Measurements from ENCODE around the gene SLC47A2.

SLC47A2 gene

DNA sequence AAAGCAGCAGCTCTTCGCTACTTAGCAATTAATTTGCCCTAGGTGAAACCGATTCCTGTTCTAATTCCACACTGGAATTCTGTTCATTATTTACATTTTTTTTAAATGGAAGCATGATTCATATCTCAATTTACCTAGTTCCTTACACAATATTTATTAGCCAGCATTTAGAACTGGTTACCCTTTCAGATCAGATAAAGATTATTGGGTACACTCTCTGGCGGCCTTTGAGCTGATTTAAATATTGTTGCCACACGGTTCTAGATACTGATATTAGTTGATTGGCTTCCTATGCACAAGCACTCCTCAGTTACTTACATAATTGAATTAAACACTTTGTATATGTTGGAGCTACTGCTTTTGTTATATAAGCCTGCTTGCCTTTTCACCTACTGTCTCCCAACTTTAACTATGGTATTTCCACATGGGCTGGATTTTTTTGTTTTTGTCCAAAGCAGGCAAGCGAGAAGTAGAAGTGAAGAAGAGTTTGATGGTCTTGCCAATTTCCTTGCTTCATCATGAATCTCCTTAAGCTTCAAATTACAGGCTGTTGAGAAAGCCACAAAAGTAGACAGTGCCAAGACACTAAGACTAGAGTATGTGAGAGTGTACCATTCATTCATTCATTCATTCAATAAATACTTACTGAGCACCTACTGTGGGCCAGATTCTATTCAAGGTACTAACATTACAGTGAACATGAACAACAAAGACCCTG lies 71.7 kb downstream of the SLC47A2 start:
- H3K9me3 ChIP-seq (ENCODE audit: insufficient read depth, low read length, severe bottlenecking): no peaks in the 10 kb centered on the region
- H4K20me1 ChIP-seq (ENCODE audit: insufficient read depth, low read length): no peaks in the 10 kb centered on the region
- ATAC-seq (ENCODE audit: insufficient read depth, low read depth): no peak
- no peaks in the 10 kb centered on the region for H3K79me2 ChIP-seq (ENCODE audit: insufficient read depth, low read length)
- H3K27me3 ChIP-seq (ENCODE audit: insufficient read depth, low read length, poor library complexity): peaks cover 11% of the 10 kb centered on the region
- H3K4me3 ChIP-seq (ENCODE audit: low read depth in 1 of 2, low read length in 2 of 2): no peak overlapping the region
- no peak for DNase-seq
- H2AFZ ChIP-seq (ENCODE audit: low read depth, low read length): no peak overlapping the region
- TF ChIP-seq EZH2 (IDR thresholded peaks at IDR 0.05; ENCODE audit: borderline replicate concordance, low read depth, low read length, severe bottlenecking): no peak
- TF ChIP-seq, protein P1, sequence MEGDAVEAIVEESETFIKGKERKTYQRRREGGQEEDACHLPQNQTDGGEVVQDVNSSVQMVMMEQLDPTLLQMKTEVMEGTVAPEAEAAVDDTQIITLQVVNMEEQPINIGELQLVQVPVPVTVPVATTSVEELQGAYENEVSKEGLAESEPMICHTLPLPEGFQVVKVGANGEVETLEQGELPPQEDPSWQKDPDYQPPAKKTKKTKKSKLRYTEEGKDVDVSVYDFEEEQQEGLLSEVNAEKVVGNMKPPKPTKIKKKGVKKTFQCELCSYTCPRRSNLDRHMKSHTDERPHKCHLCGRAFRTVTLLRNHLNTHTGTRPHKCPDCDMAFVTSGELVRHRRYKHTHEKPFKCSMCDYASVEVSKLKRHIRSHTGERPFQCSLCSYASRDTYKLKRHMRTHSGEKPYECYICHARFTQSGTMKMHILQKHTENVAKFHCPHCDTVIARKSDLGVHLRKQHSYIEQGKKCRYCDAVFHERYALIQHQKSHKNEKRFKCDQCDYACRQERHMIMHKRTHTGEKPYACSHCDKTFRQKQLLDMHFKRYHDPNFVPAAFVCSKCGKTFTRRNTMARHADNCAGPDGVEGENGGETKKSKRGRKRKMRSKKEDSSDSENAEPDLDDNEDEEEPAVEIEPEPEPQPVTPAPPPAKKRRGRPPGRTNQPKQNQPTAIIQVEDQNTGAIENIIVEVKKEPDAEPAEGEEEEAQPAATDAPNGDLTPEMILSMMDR (IDR thresholded peaks at IDR 0.05; ENCODE audit: borderline replicate concordance, extremely low read depth, low read length, poor library complexity, severe bottlenecking): no peak
- H3K9ac ChIP-seq (ENCODE audit: low read depth, low read length): no peak overlapping the region
- H3K27ac ChIP-seq (ENCODE audit: low read length): no peak overlapping the region
- no peak overlapping the region for H3K4me2 ChIP-seq (ENCODE audit: insufficient read depth, low read length)
- H3K4me1 ChIP-seq (ENCODE audit: insufficient read depth, low read length): no peaks in the 10 kb centered on the region
- no peaks in the 10 kb centered on the region for H3K36me3 ChIP-seq (ENCODE audit: insufficient read depth, low read length)

GRCh38 chr17:19642373-19642893 lies 74.0 kb downstream of the SLC47A2 start:
- Histone ChIP-seq H2AFZ (ENCODE audit: low read depth, low read length) (no peak overlapping the region), H3K4me3 (ENCODE audit: low read depth in 1 of 2, low read length in 2 of 2) (no peak overlapping the region), H3K79me2 (ENCODE audit: insufficient read depth, low read length) (no peaks in the 10 kb centered on the region), H3K36me3 (ENCODE audit: insufficient read depth, low read length) (no peaks in the 10 kb centered on the region), H3K4me2 (ENCODE audit: insufficient read depth, low read length) (no peak overlapping the region), H3K27ac (ENCODE audit: low read length) (no peak overlapping the region), H3K9me3 (ENCODE audit: insufficient read depth, low read length, severe bottlenecking) (no peaks in the 10 kb centered on the region), H4K20me1 (ENCODE audit: insufficient read depth, low read length) (no peaks in the 10 kb centered on the region), H3K27me3 (ENCODE audit: insufficient read depth, low read length, poor library complexity) (peaks cover 10% of the 10 kb centered on the region), H3K9ac (ENCODE audit: low read depth, low read length) (no peak overlapping the region), H3K4me1 (ENCODE audit: insufficient read depth, low read length) (no peaks in the 10 kb centered on the region)
- no peak for DNase-seq
- TF ChIP-seq, protein P1 (IDR thresholded peaks at IDR 0.05; ENCODE audit: borderline replicate concordance, extremely low read depth, low read length, poor library complexity, severe bottlenecking): no peak
- no peak for TF ChIP-seq EZH2 (IDR thresholded peaks at IDR 0.05; ENCODE audit: borderline replicate concordance, low read depth, low read length, severe bottlenecking)
- no peak for ATAC-seq (ENCODE audit: insufficient read depth, low read depth)

DNA sequence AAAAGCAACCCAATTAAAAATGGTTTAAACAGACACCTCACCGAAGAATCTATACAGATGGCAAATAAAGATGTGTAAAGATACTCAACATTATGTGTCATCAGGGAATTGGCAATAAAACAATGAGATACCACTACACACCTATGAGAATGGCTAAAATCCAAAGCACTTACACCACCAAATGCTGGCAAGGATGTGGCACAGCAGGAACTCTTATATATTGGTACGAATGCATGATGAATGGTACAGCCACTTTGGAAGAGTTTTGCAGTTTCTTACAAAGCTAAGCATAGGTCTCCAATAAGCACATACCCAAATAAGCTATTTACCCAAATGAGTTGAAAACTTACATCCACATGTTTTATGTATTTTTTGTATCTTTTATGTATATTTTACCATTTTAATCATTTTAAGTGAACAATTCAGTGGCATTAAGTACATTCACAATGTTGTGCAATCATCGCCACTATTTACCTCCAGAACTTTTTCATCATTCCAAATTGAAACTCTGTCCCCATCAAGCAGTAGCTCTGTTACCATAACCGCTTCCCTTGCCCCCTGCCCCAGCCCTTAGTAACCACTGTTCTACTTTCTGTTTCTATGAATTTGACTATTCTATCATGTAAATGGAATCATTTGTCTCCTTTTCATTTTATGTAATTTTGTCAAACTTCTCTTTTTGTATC lies 74.6 kb downstream of the SLC47A2 start:
- H4K20me1 ChIP-seq (ENCODE audit: insufficient read depth, low read length): no peaks in the 10 kb centered on the region
- H3K9me3 ChIP-seq (ENCODE audit: insufficient read depth, low read length, severe bottlenecking): no peaks in the 10 kb centered on the region
- no peak overlapping the region for H3K9ac ChIP-seq (ENCODE audit: low read depth, low read length)
- peaks cover 4% of the 10 kb centered on the region for H3K27me3 ChIP-seq (ENCODE audit: insufficient read depth, low read length, poor library complexity)
- no peaks in the 10 kb centered on the region for H3K4me1 ChIP-seq (ENCODE audit: insufficient read depth, low read length)
- no peaks in the 10 kb centered on the region for H3K79me2 ChIP-seq (ENCODE audit: insufficient read depth, low read length)
- DNase-seq (no peak), ATAC-seq (ENCODE audit: insufficient read depth, low read depth) (no peak)
- H3K36me3 ChIP-seq (ENCODE audit: insufficient read depth, low read length): no peaks in the 10 kb centered on the region
- TF ChIP-seq EZH2 (IDR thresholded peaks at IDR 0.05; ENCODE audit: borderline replicate concordance, low read depth, low read length, severe bottlenecking): no peak
- TF ChIP-seq, protein P1 (IDR thresholded peaks at IDR 0.05; ENCODE audit: borderline replicate concordance, extremely low read depth, low read length, poor library complexity, severe bottlenecking): no peak
- H2AFZ ChIP-seq (ENCODE audit: low read depth, low read length): no peak overlapping the region
- H3K4me3 ChIP-seq (ENCODE audit: low read depth in 1 of 2, low read length in 2 of 2): no peak overlapping the region
- no peak overlapping the region for H3K27ac ChIP-seq (ENCODE audit: low read length)
- H3K4me2 ChIP-seq (ENCODE audit: insufficient read depth, low read length): no peak overlapping the region

Data from DND-41 (cell line).